Cardiac muscle cell (in vitro differentiated cells and primary cell): ENCODE data around the gene TMEM218. TPM values are rescaled to one million over a fixed set of nuclear protein-coding genes. Genes with fewer than 3 reads are reported as not detected.

ENCODE experiments used
- DNase-seq, 2 donors: peaks; one replicate each; pipeline versions ENCODE4 v3.0.0 to v3.0.0-alpha.2; 2010 to 2017; ENCODE audit warnings: low read depth in 1 of 2, low spot score in 1 of 2
- H3K27ac ChIP-seq: fragments of 200-600 bp; sonication (generic); 2 replicates; pipeline ENCODE4 v1.5.1; 2016
- H3K27me3 ChIP-seq: fragments of 200-600 bp; sonication (generic); 2 replicates; pipeline ENCODE4 v1.6.0; 2016; ENCODE audit warnings: control low read depth
- H3K36me3 ChIP-seq: fragments of 200-600 bp; sonication (generic); 2 replicates; pipeline ENCODE4 v1.5.1; 2016; ENCODE audit warnings: control low read depth
- H3K4me1 ChIP-seq: fragments of 200-600 bp; sonication (generic); 2 replicates; pipeline ENCODE4 v1.8.1; 2017; ENCODE audit warnings: low read depth, mild to moderate bottlenecking, mixed run types
- H3K4me3 ChIP-seq: fragments of 200-600 bp; sonication (generic); 2 replicates; pipeline ENCODE4 v1.5.1; 2016; ENCODE audit warnings: mild to moderate bottlenecking
- H3K9me3 ChIP-seq: fragments of 200-600 bp; sonication (generic); 2 replicates; pipeline ENCODE4 v1.5.1; 2017; ENCODE audit warnings: low read depth, mild to moderate bottlenecking, control low read depth
- polyA plus RNA-seq: library from polyadenylated mRNA; unstranded; fragments of >200 nt; fragmentation: Nextera tagmentation; extraction: Ambion mirVana; gene quantifications from 2 replicates; pipeline ENCODE4 v1.2.1, GENCODE V29; 2016
- total RNA-seq: library from RNA; depleted of rRNA; stranded (reverse); fragments of >200 nt; gene quantifications from 2 replicates; pipeline ENCODE4 v1.2.3, GENCODE V29; 2016
- TF ChIP-seq, protein P1 (sequence below): IDR thresholded peaks from 2 replicates; pipeline ENCODE4 v1.5.1; 2012; ENCODE audit warnings: low read depth, mild to moderate bottlenecking, low read length

Gene TMEM218
- total and polyA plus RNA-seq, 2 experiments from 2014 or later: 21.3 to 33.8 TPM

- Histone ChIP-seq H3K27me3 (no peaks in the 10 kb centered on the region), H3K36me3 (no peaks in the 10 kb centered on the region), H3K4me1 (peaks cover 4% of the 10 kb centered on the region), H3K9me3 (no peaks in the 10 kb centered on the region), H3K27ac (no peak overlapping the region), H3K4me3 (no peak overlapping the region)
- DNase-seq: no peak
- TF ChIP-seq, protein P1, sequence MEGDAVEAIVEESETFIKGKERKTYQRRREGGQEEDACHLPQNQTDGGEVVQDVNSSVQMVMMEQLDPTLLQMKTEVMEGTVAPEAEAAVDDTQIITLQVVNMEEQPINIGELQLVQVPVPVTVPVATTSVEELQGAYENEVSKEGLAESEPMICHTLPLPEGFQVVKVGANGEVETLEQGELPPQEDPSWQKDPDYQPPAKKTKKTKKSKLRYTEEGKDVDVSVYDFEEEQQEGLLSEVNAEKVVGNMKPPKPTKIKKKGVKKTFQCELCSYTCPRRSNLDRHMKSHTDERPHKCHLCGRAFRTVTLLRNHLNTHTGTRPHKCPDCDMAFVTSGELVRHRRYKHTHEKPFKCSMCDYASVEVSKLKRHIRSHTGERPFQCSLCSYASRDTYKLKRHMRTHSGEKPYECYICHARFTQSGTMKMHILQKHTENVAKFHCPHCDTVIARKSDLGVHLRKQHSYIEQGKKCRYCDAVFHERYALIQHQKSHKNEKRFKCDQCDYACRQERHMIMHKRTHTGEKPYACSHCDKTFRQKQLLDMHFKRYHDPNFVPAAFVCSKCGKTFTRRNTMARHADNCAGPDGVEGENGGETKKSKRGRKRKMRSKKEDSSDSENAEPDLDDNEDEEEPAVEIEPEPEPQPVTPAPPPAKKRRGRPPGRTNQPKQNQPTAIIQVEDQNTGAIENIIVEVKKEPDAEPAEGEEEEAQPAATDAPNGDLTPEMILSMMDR: no peak
These were observed 35.0 kb downstream of the TMEM218 start for GRCh38 chr11:125076378-125076945.

GRCh38 chr11:125075900-125076317, 35.5 kb downstream of the TMEM218 start:
- DNase-seq: peak in 1 of 2 donors; percentile 31
- H3K4me1 ChIP-seq: peaks cover 6% of the 10 kb centered on the region
- no peaks in the 10 kb centered on the region for H3K9me3 ChIP-seq
- H3K27me3 ChIP-seq: no peaks in the 10 kb centered on the region
- no peaks in the 10 kb centered on the region for H3K36me3 ChIP-seq
- no peak overlapping the region for H3K27ac ChIP-seq
- TF ChIP-seq, protein P1: no peak
- H3K4me3 ChIP-seq: no peak overlapping the region

- no peak for DNase-seq
- H3K9me3 ChIP-seq: no peaks in the 10 kb centered on the region
- TF ChIP-seq, protein P1: no peak
- H3K4me1 ChIP-seq: peaks cover 6% of the 10 kb centered on the region
- H3K4me3 ChIP-seq: no peak overlapping the region
- no peaks in the 10 kb centered on the region for H3K36me3 ChIP-seq
- H3K27ac ChIP-seq: no peak overlapping the region
- H3K27me3 ChIP-seq: no peaks in the 10 kb centered on the region
These were observed 36.2 kb downstream of the TMEM218 start for GRCh38 chr11:125075242-125075625.

DNA sequence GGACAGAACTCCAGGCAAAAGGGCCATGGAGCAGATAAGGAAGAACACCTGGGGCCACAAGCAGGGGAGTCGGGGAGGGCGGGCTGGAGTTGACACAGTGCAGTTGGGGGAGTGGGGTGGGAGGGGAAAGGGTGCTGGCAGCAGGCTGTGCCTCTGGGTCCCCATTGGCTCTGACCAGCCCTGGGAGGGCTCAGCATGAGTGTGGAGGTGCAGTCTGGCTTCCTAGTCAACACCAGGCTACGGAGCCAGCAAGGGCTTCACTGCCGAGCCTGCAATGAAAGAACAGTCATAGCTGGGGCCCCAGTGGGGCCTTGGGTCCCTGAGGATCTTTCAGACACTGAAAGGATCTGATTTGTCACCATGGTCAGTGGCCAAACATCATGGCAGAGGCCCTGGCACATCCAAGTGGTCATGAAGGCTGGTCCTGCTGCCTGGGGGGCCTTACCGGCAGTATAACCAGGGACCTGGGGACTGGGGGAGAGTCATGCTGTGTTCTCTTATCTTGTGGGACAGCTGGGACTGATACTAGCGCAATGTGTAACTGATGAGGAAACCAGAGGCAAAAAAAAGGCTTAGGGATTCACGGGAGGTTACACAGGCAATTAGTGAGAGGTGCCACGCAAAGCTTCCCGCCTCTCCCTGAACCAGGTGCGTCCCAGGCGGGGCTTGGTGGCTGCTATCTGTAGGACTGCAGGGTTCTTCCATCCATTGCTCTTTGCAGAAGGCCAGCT, 36.8 kb downstream of the TMEM218 start:
- DNase-seq: no peak
- no peaks in the 10 kb centered on the region for H3K36me3 ChIP-seq
- TF ChIP-seq, protein P1: no peak

DNA sequence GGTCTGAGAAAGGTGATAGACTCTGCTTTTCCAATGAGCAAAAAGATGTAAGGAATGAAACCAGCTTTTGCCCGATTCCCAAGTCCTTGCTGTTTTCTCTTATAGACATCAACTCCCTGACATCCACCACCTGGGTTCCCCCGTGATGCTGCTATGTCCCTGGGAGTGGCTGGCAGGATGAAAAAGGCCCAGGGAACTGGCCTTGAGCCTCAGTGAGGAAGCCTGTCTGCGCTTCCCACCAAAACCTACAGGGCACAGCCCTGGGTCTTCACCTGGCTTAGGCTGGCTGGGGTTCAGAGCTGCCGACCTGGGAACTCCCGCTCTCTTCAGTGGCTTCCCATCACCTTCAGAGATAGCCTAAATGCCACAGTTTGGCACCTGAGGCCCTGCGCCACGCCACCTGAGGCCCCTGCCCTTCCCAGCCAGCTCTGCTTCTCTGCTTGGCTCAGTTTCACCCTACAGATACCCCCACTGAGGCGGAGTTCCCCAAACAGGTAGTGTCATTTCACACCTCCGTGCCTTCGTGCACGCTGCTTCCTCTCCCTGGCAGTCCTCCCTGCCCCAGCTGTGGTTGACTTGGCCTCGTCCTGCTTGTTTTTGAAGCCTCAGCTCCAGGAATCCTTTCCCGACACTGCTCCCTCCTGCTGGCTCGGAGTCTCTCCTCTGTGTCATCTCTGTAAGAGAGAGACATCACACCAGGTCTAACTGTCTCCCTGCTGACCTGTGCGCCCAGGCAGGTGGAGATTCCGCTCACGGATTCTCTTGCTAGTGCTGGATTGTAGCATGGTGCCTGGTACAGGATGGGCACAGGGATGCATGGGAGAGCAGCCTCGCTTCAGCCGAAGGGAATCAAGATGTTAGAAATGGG, 37.6 kb downstream of the TMEM218 start:
- no peak for DNase-seq
- Histone ChIP-seq H3K27ac (no peak overlapping the region), H3K9me3 (no peaks in the 10 kb centered on the region), H3K4me3 (no peak overlapping the region), H3K4me1 (peaks cover 6% of the 10 kb centered on the region), H3K27me3 (no peaks in the 10 kb centered on the region), H3K36me3 (no peaks in the 10 kb centered on the region)
- TF ChIP-seq, protein P1: no peak

More for the DNA sequence above, 36.8 kb downstream of the TMEM218 start:
- H3K9me3 ChIP-seq: no peaks in the 10 kb centered on the region
- H3K4me1 ChIP-seq: peaks cover 6% of the 10 kb centered on the region
- H3K27ac ChIP-seq: no peak overlapping the region
- H3K27me3 ChIP-seq: no peaks in the 10 kb centered on the region
- H3K4me3 ChIP-seq: no peak overlapping the region
